GM12878 (cell line): Measurements from ENCODE around the gene RAMP1.

Experiments
- CEBPB ChIP-seq, 2 experiments: fragments of 150-350 bp in 1 of 2; IDR thresholded peaks; 2 replicates each; pipeline ENCODE4 v1.6.1; 2012 to 2014; ENCODE audit warnings: low read depth in 2 of 2, low read length in 2 of 2, borderline replicate concordance in 1 of 2, inconsistent platforms in 1 of 2
- CREB1 ChIP-seq: IDR thresholded peaks from 2 replicates; pipeline ENCODE4 v1.6.1; 2012; ENCODE audit warnings: low read depth, mild to moderate bottlenecking, inconsistent platforms
- EED ChIP-seq: sonication (generic); IDR thresholded peaks from 2 replicates; pipeline ENCODE4 v1.6.1; 2016; ENCODE audit warnings: antibody characterized with exemption, low read depth
- JUNB ChIP-seq: IDR thresholded peaks from 2 replicates; pipeline ENCODE4 v1.6.1; 2016; ENCODE audit warnings: antibody characterized with exemption, mild to moderate bottlenecking
- NRF1 ChIP-seq: conservative IDR thresholded peaks from 2 replicates; pipeline ENCODE4 v1.6.1; 2011; ENCODE audit warnings: mild to moderate bottlenecking, low read depth, low read length, improper control_type of control experiment
- SP1 ChIP-seq: IDR thresholded peaks from one replicate; pipeline ENCODE4 v1.6.1; 2011; ENCODE audit warnings: low read depth, low read length
- YY1 ChIP-seq: IDR thresholded peaks from 2 replicates; pipeline ENCODE4 v1.6.1; 2011; ENCODE audit warnings: low read depth, mild to moderate bottlenecking, low read length
- TF ChIP-seq, protein P1 (sequence below): IDR thresholded peaks from 2 replicates; pipeline ENCODE4 v1.6.1; 2012; ENCODE audit warnings: mild to moderate bottlenecking, low read depth, low read length
- TF ChIP-seq, protein P2 (sequence below), 3 experiments: IDR thresholded peaks in 2 of 3; conservative IDR thresholded peaks in 1 of 3; 2 replicates each; pipeline ENCODE4 v1.5.1; 2011; ENCODE audit warnings: low read depth in 3 of 3, low read length in 3 of 3, mild to moderate bottlenecking in 3 of 3, control low read depth in 2 of 3, moderate library complexity in 2 of 3, inconsistent platforms in 1 of 3, mixed read lengths in 1 of 3; ENCODE audit not compliant: control insufficient read depth in 2 of 3, insufficient read depth in 1 of 3; ENCODE audit errors: extremely low read depth in 1 of 3

DNA sequence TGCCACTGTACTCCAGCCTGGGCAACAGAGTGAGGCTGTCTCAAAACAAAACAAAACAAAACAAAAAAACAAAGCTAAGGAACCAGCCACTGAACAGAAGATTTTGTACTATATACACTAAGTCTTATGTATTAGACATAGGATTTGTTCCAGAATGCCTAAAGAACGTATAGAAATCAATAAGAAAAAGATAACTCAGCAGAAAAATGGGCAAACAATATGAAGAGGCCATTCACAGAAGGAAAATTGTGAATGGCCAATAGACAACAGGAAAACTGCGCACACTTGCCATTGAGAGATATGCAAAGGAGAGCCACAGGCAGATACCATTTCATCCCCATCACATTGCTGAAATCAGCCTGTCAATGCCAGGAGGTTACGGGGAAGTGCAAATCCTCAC lies 92.5 kb downstream of the RAMP1 start:
- TF ChIP-seq NRF1: no peak
- TF ChIP-seq JUNB: no peak
- TF ChIP-seq, protein P1, sequence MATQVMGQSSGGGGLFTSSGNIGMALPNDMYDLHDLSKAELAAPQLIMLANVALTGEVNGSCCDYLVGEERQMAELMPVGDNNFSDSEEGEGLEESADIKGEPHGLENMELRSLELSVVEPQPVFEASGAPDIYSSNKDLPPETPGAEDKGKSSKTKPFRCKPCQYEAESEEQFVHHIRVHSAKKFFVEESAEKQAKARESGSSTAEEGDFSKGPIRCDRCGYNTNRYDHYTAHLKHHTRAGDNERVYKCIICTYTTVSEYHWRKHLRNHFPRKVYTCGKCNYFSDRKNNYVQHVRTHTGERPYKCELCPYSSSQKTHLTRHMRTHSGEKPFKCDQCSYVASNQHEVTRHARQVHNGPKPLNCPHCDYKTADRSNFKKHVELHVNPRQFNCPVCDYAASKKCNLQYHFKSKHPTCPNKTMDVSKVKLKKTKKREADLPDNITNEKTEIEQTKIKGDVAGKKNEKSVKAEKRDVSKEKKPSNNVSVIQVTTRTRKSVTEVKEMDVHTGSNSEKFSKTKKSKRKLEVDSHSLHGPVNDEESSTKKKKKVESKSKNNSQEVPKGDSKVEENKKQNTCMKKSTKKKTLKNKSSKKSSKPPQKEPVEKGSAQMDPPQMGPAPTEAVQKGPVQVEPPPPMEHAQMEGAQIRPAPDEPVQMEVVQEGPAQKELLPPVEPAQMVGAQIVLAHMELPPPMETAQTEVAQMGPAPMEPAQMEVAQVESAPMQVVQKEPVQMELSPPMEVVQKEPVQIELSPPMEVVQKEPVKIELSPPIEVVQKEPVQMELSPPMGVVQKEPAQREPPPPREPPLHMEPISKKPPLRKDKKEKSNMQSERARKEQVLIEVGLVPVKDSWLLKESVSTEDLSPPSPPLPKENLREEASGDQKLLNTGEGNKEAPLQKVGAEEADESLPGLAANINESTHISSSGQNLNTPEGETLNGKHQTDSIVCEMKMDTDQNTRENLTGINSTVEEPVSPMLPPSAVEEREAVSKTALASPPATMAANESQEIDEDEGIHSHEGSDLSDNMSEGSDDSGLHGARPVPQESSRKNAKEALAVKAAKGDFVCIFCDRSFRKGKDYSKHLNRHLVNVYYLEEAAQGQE: no peak
- TF ChIP-seq, protein P2, sequence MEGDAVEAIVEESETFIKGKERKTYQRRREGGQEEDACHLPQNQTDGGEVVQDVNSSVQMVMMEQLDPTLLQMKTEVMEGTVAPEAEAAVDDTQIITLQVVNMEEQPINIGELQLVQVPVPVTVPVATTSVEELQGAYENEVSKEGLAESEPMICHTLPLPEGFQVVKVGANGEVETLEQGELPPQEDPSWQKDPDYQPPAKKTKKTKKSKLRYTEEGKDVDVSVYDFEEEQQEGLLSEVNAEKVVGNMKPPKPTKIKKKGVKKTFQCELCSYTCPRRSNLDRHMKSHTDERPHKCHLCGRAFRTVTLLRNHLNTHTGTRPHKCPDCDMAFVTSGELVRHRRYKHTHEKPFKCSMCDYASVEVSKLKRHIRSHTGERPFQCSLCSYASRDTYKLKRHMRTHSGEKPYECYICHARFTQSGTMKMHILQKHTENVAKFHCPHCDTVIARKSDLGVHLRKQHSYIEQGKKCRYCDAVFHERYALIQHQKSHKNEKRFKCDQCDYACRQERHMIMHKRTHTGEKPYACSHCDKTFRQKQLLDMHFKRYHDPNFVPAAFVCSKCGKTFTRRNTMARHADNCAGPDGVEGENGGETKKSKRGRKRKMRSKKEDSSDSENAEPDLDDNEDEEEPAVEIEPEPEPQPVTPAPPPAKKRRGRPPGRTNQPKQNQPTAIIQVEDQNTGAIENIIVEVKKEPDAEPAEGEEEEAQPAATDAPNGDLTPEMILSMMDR (IDR thresholded peaks at IDR 0.05 in 2 of 3, conservative IDR thresholded peaks at IDR 0.05 in 1 of 3; ENCODE audit: control insufficient read depth in 2 of 3, extremely low read depth in 1 of 3, insufficient read depth in 1 of 3, low read depth in 3 of 3, low read length in 3 of 3): no peak
- TF ChIP-seq EED: no peak
- no peak for TF ChIP-seq SP1
- no peak for TF ChIP-seq YY1
- no peak for TF ChIP-seq CEBPB (IDR thresholded peaks at IDR 0.05; ENCODE audit: borderline replicate concordance in 1 of 2, low read depth in 2 of 2, low read length in 2 of 2)
- TF ChIP-seq CREB1: no peak
